Smooth muscle cell (in vitro differentiated cells): ENCODE measurements around the gene RARB. TPM values are rescaled to one million over a fixed set of nuclear protein-coding genes. Genes with fewer than 3 reads are reported as not detected.

Experiments
- DNase-seq: peaks from one replicate; lab custom pipeline; 2025; ENCODE audit not compliant: unreplicated experiment; lab: John Stamatoyannopoulos, UW
- H2AFZ ChIP-seq: fragments of 200-600 bp; sonication (generic); 2 replicates; pipeline ENCODE4 v1.6.0; 2016; ENCODE audit warnings: antibody characterized with exemption, low read depth, mild to moderate bottlenecking
- H3F3A ChIP-seq: fragments of 200-600 bp; sonication (generic); 2 replicates; pipeline ENCODE4 v1.6.0; 2017; ENCODE audit warnings: antibody characterized with exemption, low read depth
- H3K27ac ChIP-seq: fragments of 200-600 bp; sonication (generic); 2 replicates; pipeline ENCODE4 v1.5.1; 2016; ENCODE audit warnings: low read depth, mild to moderate bottlenecking
- H3K27me3 ChIP-seq: fragments of 200-600 bp; sonication (generic); 2 replicates; pipeline ENCODE4 v1.6.1; 2016; ENCODE audit warnings: low read depth, mild to moderate bottlenecking
- H3K36me3 ChIP-seq: fragments of 200-600 bp; sonication (generic); 2 replicates; pipeline ENCODE4 v1.5.1; 2016; ENCODE audit warnings: low read depth
- H3K4me1 ChIP-seq: fragments of 200-600 bp; sonication (generic); 2 replicates; pipeline ENCODE4 v1.5.1; 2016; ENCODE audit warnings: low read depth
- H3K4me2 ChIP-seq: fragments of 200-600 bp; sonication (generic); 2 replicates; pipeline ENCODE4 v1.6.0; 2016; ENCODE audit warnings: mild to moderate bottlenecking
- H3K4me3 ChIP-seq: fragments of 200-600 bp; sonication (generic); 2 replicates; pipeline ENCODE4 v1.5.1; 2016; ENCODE audit warnings: mild to moderate bottlenecking
- H3K79me2 ChIP-seq: fragments of 200-600 bp; sonication (generic); 2 replicates; pipeline ENCODE4 v1.6.0; 2016; ENCODE audit warnings: low read depth, mild to moderate bottlenecking
- H3K9ac ChIP-seq: fragments of 200-600 bp; sonication (generic); 2 replicates; pipeline ENCODE4 v1.6.0; 2016; ENCODE audit warnings: low read depth
- H3K9me3 ChIP-seq: fragments of 200-600 bp; sonication (generic); replicated peaks from 2 replicates; pipeline ENCODE4 v1.5.1; 2016; ENCODE audit warnings: low read depth
- H4K20me1 ChIP-seq: fragments of 200-600 bp; sonication (generic); 2 replicates; pipeline ENCODE4 v1.6.0; 2016; ENCODE audit warnings: low read depth
- CTCF ChIP-seq: fragments of 200-600 bp; sonication (generic); IDR thresholded peaks from 2 replicates; pipeline ENCODE4 v1.5.1; 2017; ENCODE audit warnings: borderline replicate concordance, mild to moderate bottlenecking, antibody characterized with exemption; ENCODE audit not compliant: insufficient read depth, poor library complexity, severe bottlenecking
- WGBS: methylation state at CpG from one replicate; pipeline ENCODE4 v1.1.7; 2016; ENCODE audit warnings: low lambda C conversion rate; 5-methylcytosine and 5-hydroxymethylcytosine counted together
- polyA plus RNA-seq: library from polyadenylated mRNA; unstranded; fragments of >200 nt; fragmentation: Nextera tagmentation; extraction: Ambion mirVana; gene quantifications from 2 replicates; pipeline ENCODE4 v1.2.1, GENCODE V29; 2016
- total RNA-seq: library from RNA; depleted of rRNA; stranded (reverse); fragments of >200 nt; gene quantifications from 2 replicates; pipeline ENCODE4 v1.2.3, GENCODE V29; 2014

RARB gene
- total and polyA plus RNA-seq, 2 experiments from 2014 or later: 88.1 to 106 TPM

- Histone ChIP-seq H3K36me3 (no peaks in the 10 kb centered on the region), H4K20me1 (peaks cover 8% of the 10 kb centered on the region), H3K9me3 (no peaks in the 10 kb centered on the region), H3K27me3 (no peaks in the 10 kb centered on the region), H3K27ac (peak overlapping the region; percentile 64), H3K79me2 (peaks cover 82% of the 10 kb centered on the region), H3K4me3 (no peak overlapping the region), H3K4me2 (peak overlapping the region; percentile 60), H2AFZ (no peak overlapping the region), H3F3A (peaks cover 50% of the 10 kb centered on the region), H3K9ac (no peak overlapping the region), H3K4me1 (peaks cover 19% of the 10 kb centered on the region)
- peak; percentile 30 for DNase-seq
- TF ChIP-seq CTCF: no peak
- 37% methylated on average over 11 of the region's 11 CpGs for WGBS
Observed at GRCh38 chr3:25448750-25449692, 21.0 kb downstream of the RARB start.

- H3K36me3 ChIP-seq: no peaks in the 10 kb centered on the region
- peaks cover 3% of the 10 kb centered on the region for H4K20me1 ChIP-seq
- TF ChIP-seq CTCF: no peak
- 65% methylated on average over 8 of the region's 8 CpGs for WGBS
- H3K27me3 ChIP-seq: no peaks in the 10 kb centered on the region
- H3K4me3 ChIP-seq: no peak overlapping the region
- peaks cover 42% of the 10 kb centered on the region for H3F3A ChIP-seq
- H3K9ac ChIP-seq: no peak overlapping the region
- no peak overlapping the region for H2AFZ ChIP-seq
- peak overlapping the region; percentile 64 for H3K27ac ChIP-seq
- no peaks in the 10 kb centered on the region for H3K9me3 ChIP-seq
- no peak overlapping the region for H3K4me2 ChIP-seq
- H3K79me2 ChIP-seq: peaks cover 74% of the 10 kb centered on the region
- H3K4me1 ChIP-seq: peaks cover 27% of the 10 kb centered on the region
- DNase-seq: no peak
Observed at GRCh38 chr3:25449857-25450256, 21.8 kb downstream of the RARB start.

- Histone ChIP-seq H3K4me1 (peaks cover 42% of the 10 kb centered on the region), H3K4me2 (no peak overlapping the region), H3K9me3 (no peaks in the 10 kb centered on the region), H4K20me1 (peaks cover 3% of the 10 kb centered on the region), H3K9ac (no peak overlapping the region), H3K27ac (peak overlapping the region; percentile 6), H2AFZ (no peak overlapping the region), H3K79me2 (peaks cover 61% of the 10 kb centered on the region), H3F3A (peaks cover 39% of the 10 kb centered on the region), H3K36me3 (no peaks in the 10 kb centered on the region), H3K27me3 (no peaks in the 10 kb centered on the region), H3K4me3 (no peak overlapping the region)
- no peak for DNase-seq
- 88% methylated on average over 5 of the region's 5 CpGs for WGBS
- TF ChIP-seq CTCF: no peak
Observed at GRCh38 chr3:25452192-25452591, 24.1 kb downstream of the RARB start.
